GM23338 (cell line): ENCODE data around the gene RNF5. TPM values are rescaled to one million over a fixed set of nuclear protein-coding genes. Genes with fewer than 3 reads are reported as not detected.
A peak's percentile ranks its signal among the peaks of the same experiment; 100 is the strongest.

Experiments used
- ATAC-seq: fragments of 200-7000 bp; cut with Tn5 transposase; 3 replicates; pipeline ENCODE4 v1.9.1; 2020
- DNase-seq: peaks from one replicate; pipeline ENCODE4 v3.0.0-alpha.2; 2015; ENCODE audit warnings: low spot score
- H2AFZ ChIP-seq: fragments of 200-600 bp; sonication (generic); 2 replicates; pipeline ENCODE4 v1.8.0; 2016; ENCODE audit warnings: antibody characterized with exemption, mild to moderate bottlenecking, moderate library complexity
- H3F3A ChIP-seq: fragments of 200-600 bp; sonication (generic); replicated peaks from 2 replicates; pipeline ENCODE4 v1.8.0; 2017; ENCODE audit warnings: antibody characterized with exemption, mixed run types, low read depth
- H3K27ac ChIP-seq: fragments of 200-600 bp; sonication (generic); 2 replicates; pipeline ENCODE4 v1.6.1; 2016; ENCODE audit warnings: low read depth
- H3K27me3 ChIP-seq: fragments of 200-600 bp; sonication (generic); 2 replicates; pipeline ENCODE4 v1.8.0; 2016; ENCODE audit warnings: mild to moderate bottlenecking, mixed run types, moderate library complexity; ENCODE audit not compliant: insufficient read depth
- H3K36me3 ChIP-seq: fragments of 200-600 bp; sonication (generic); 2 replicates; pipeline ENCODE4 v1.8.0; 2016; ENCODE audit warnings: mild to moderate bottlenecking; ENCODE audit not compliant: insufficient read depth
- H3K4me1 ChIP-seq: fragments of 200-600 bp; sonication (generic); 2 replicates; pipeline ENCODE4 v1.8.0; 2016; ENCODE audit warnings: mild to moderate bottlenecking, moderate library complexity; ENCODE audit not compliant: insufficient read depth
- H3K4me2 ChIP-seq: fragments of 200-600 bp; sonication (generic); 2 replicates; pipeline ENCODE4 v1.7.1; 2017; ENCODE audit warnings: mixed run types
- H3K4me3 ChIP-seq: fragments of 200-600 bp; sonication (generic); 2 replicates; pipeline ENCODE4 v1.6.1; 2016; ENCODE audit warnings: mixed run types
- H3K79me2 ChIP-seq: fragments of 200-600 bp; sonication (generic); replicated peaks from 2 replicates; pipeline ENCODE4 v1.8.0; 2017; ENCODE audit warnings: mild to moderate bottlenecking; ENCODE audit not compliant: insufficient read depth
- H3K9me2 ChIP-seq: fragments of 200-600 bp; sonication (generic); 2 replicates; pipeline ENCODE4 v1.8.0; 2017; ENCODE audit not compliant: insufficient read depth
- H4K20me1 ChIP-seq: fragments of 200-600 bp; sonication (generic); replicated peaks from 2 replicates; pipeline ENCODE4 v1.8.0; 2017; ENCODE audit warnings: mild to moderate bottlenecking; ENCODE audit not compliant: insufficient read depth
- H3K27ac Mint-ChIP-seq: 2 replicates; pipeline ENCODE4 v1.8.0; 2020; ENCODE audit warnings: inconsistent platforms, mild to moderate bottlenecking, moderate library complexity, mixed read lengths
- H3K27me3 Mint-ChIP-seq: 3 replicates; pipeline ENCODE4 v1.8.0; 2022; ENCODE audit warnings: low read depth, mild to moderate bottlenecking, moderate library complexity, mixed read lengths, inconsistent platforms; ENCODE audit not compliant: insufficient read depth, poor library complexity
- H3K36me3 Mint-ChIP-seq: 3 replicates; pipeline ENCODE4 v1.8.0; 2021; ENCODE audit warnings: low read depth, mild to moderate bottlenecking, inconsistent platforms, moderate library complexity, mixed read lengths
- H3K4me1 Mint-ChIP-seq: 3 replicates; pipeline ENCODE4 v1.8.0; 2020; ENCODE audit warnings: mild to moderate bottlenecking, inconsistent platforms, mixed read lengths
- H3K4me3 Mint-ChIP-seq: 3 replicates; pipeline ENCODE4 v1.8.0; 2021; ENCODE audit warnings: moderate library complexity, mild to moderate bottlenecking, inconsistent platforms, mixed read lengths
- H3K9me3 Mint-ChIP-seq: 3 replicates; pipeline ENCODE4 v1.8.0; 2020; ENCODE audit warnings: moderate library complexity, mild to moderate bottlenecking, inconsistent platforms, mixed read lengths
- CREB1 ChIP-seq: fragments of 250-450 bp; sonication (Bioruptor Pico); IDR thresholded peaks from 2 replicates; pipeline ENCODE4 v1.5.0; 2020; ENCODE audit warnings: low read depth, mild to moderate bottlenecking, moderate library complexity
- CTCF ChIP-seq, 2 experiments: fragments of 200-600 bp in 1 of 2; sonication (generic) in 1 of 2; conservative IDR thresholded peaks; 2 replicates each; pipeline versions ENCODE4 v1.5.1 to v1.6.1; 2016 to 2017; ENCODE audit warnings: antibody characterized with exemption in 2 of 2, low read depth in 2 of 2, mild to moderate bottlenecking in 2 of 2, moderate library complexity in 1 of 2
- EZH2 ChIP-seq: fragments of 200-600 bp; sonication (generic); IDR thresholded peaks from one replicate; pipeline ENCODE4 v1.8.0; 2017; ENCODE audit warnings: antibody characterized with exemption, mild to moderate bottlenecking, low read depth; ENCODE audit not compliant: unreplicated experiment
- EZH2phosphoT487 ChIP-seq: fragments of 200-600 bp; sonication (generic); IDR thresholded peaks from one replicate; pipeline ENCODE4 v1.8.1; 2018; ENCODE audit warnings: antibody characterized with exemption; ENCODE audit not compliant: unreplicated experiment
- JUNB ChIP-seq: IDR thresholded peaks from one replicate; pipeline ENCODE4 v1.6.1; 2016; ENCODE audit warnings: antibody characterized with exemption; ENCODE audit not compliant: unreplicated experiment
- NANOG ChIP-seq: IDR thresholded peaks from 2 replicates; pipeline ENCODE4 v1.6.1; 2016; ENCODE audit warnings: antibody characterized with exemption, borderline replicate concordance
- POLR2AphosphoS5 ChIP-seq: IDR thresholded peaks from 2 replicates; pipeline ENCODE4 v1.6.1; 2016; ENCODE audit warnings: antibody characterized with exemption, low read depth
- REST ChIP-seq: IDR thresholded peaks from one replicate; pipeline ENCODE4 v1.6.1; 2018; ENCODE audit warnings: antibody characterized with exemption; ENCODE audit not compliant: unreplicated experiment
- STAT1 ChIP-seq: IDR thresholded peaks from one replicate; pipeline ENCODE4 v1.6.1; 2016; ENCODE audit warnings: antibody characterized with exemption; ENCODE audit not compliant: unreplicated experiment
- ZNF114 ChIP-seq: fragments of 250-450 bp; sonication (Bioruptor Pico); IDR thresholded peaks from 2 replicates; pipeline ENCODE4 v1.5.0; 2020; ENCODE audit warnings: mild to moderate bottlenecking, moderate library complexity
- ZNF331 ChIP-seq: fragments of 250-450 bp; sonication (Bioruptor Pico); IDR thresholded peaks from 2 replicates; pipeline ENCODE4 v1.5.0; 2020; ENCODE audit warnings: low read depth, mild to moderate bottlenecking, moderate library complexity
- polyA plus RNA-seq: library from polyadenylated mRNA; unstranded; fragments of >200 nt; fragmentation: Nextera tagmentation; extraction: Ambion mirVana; gene quantifications from 2 replicates; pipeline ENCODE4 v1.2.1, GENCODE V29; 2016
- total RNA-seq: library from RNA; depleted of rRNA; stranded (reverse); fragments of >200 nt; shearing (Covaris generic); gene quantifications from 2 replicates; pipeline ENCODE4 v1.2.3, GENCODE V29; 2014
- TF ChIP-seq, protein P1 (sequence below): fragments of 250-450 bp; sonication (Bioruptor Pico); IDR thresholded peaks from 2 replicates; pipeline ENCODE4 v1.5.0; 2020; ENCODE audit warnings: mild to moderate bottlenecking, moderate library complexity
- TF ChIP-seq, protein P2 (sequence below): IDR thresholded peaks from 2 replicates; pipeline ENCODE4 v1.6.1; 2016; ENCODE audit warnings: antibody characterized with exemption

Gene RNF5
- total and polyA plus RNA-seq, 2 experiments from 2014 or later: 119 to 164 TPM

DNA sequence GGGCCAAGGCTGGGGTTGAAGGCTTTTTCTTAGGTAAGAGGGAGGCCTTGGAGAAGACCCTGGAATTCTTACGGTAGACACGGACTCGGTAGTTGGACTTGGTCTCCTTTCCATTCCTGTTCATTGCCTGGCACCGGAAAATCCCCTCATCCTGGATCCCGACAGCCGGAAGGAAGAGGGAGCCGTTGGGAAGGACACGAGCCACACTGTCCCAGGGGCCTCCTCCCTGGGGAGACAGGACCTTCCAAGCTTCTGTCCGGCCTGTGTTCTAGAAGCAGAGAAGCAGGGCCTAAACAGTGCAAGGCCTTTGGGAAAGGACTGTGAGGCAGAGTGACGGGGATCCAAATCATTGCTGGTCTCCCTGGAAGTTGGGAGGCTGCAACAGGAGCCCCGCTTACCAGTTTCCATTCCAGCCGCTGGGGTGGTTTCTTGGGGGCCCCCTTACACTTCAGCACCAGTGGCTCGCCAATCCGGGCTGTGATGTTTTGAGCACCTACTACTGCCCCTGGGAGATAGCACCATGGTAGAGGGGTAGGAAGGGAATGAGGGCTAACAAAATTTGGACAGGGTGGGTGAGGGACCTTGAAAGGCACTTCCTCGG, 5.4 kb downstream of the RNF5 start:
- Histone ChIP-seq H3K27me3 (no peaks in the 10 kb centered on the region), H3K9me2 (no peaks in the 10 kb centered on the region), H3F3A (peaks cover 13% of the 10 kb centered on the region), H3K27ac (no peak overlapping the region), H3K36me3 (peaks cover 5% of the 10 kb centered on the region), H3K79me2 (peaks cover 13% of the 10 kb centered on the region), H4K20me1 (no peaks in the 10 kb centered on the region), H3K4me1 (peaks cover 11% of the 10 kb centered on the region), H2AFZ (no peak overlapping the region), H3K4me2 (no peak overlapping the region), H3K4me3 (no peak overlapping the region)
- Mint-ChIP-seq H3K36me3 (peaks cover 76% of the 10 kb centered on the region), H3K27me3 (peaks cover 17% of the 10 kb centered on the region), H3K4me1 (peaks cover 40% of the 10 kb centered on the region), H3K9me3 (no peaks in the 10 kb centered on the region; the same call in 2 of the 3 replicates), H3K27ac (peak overlapping the region; percentile 62; the same call in 1 of the 2 replicates), H3K4me3 (no peak overlapping the region)
- ATAC-seq (no peak), DNase-seq (no peak)
- TF ChIP-seq, protein P1, sequence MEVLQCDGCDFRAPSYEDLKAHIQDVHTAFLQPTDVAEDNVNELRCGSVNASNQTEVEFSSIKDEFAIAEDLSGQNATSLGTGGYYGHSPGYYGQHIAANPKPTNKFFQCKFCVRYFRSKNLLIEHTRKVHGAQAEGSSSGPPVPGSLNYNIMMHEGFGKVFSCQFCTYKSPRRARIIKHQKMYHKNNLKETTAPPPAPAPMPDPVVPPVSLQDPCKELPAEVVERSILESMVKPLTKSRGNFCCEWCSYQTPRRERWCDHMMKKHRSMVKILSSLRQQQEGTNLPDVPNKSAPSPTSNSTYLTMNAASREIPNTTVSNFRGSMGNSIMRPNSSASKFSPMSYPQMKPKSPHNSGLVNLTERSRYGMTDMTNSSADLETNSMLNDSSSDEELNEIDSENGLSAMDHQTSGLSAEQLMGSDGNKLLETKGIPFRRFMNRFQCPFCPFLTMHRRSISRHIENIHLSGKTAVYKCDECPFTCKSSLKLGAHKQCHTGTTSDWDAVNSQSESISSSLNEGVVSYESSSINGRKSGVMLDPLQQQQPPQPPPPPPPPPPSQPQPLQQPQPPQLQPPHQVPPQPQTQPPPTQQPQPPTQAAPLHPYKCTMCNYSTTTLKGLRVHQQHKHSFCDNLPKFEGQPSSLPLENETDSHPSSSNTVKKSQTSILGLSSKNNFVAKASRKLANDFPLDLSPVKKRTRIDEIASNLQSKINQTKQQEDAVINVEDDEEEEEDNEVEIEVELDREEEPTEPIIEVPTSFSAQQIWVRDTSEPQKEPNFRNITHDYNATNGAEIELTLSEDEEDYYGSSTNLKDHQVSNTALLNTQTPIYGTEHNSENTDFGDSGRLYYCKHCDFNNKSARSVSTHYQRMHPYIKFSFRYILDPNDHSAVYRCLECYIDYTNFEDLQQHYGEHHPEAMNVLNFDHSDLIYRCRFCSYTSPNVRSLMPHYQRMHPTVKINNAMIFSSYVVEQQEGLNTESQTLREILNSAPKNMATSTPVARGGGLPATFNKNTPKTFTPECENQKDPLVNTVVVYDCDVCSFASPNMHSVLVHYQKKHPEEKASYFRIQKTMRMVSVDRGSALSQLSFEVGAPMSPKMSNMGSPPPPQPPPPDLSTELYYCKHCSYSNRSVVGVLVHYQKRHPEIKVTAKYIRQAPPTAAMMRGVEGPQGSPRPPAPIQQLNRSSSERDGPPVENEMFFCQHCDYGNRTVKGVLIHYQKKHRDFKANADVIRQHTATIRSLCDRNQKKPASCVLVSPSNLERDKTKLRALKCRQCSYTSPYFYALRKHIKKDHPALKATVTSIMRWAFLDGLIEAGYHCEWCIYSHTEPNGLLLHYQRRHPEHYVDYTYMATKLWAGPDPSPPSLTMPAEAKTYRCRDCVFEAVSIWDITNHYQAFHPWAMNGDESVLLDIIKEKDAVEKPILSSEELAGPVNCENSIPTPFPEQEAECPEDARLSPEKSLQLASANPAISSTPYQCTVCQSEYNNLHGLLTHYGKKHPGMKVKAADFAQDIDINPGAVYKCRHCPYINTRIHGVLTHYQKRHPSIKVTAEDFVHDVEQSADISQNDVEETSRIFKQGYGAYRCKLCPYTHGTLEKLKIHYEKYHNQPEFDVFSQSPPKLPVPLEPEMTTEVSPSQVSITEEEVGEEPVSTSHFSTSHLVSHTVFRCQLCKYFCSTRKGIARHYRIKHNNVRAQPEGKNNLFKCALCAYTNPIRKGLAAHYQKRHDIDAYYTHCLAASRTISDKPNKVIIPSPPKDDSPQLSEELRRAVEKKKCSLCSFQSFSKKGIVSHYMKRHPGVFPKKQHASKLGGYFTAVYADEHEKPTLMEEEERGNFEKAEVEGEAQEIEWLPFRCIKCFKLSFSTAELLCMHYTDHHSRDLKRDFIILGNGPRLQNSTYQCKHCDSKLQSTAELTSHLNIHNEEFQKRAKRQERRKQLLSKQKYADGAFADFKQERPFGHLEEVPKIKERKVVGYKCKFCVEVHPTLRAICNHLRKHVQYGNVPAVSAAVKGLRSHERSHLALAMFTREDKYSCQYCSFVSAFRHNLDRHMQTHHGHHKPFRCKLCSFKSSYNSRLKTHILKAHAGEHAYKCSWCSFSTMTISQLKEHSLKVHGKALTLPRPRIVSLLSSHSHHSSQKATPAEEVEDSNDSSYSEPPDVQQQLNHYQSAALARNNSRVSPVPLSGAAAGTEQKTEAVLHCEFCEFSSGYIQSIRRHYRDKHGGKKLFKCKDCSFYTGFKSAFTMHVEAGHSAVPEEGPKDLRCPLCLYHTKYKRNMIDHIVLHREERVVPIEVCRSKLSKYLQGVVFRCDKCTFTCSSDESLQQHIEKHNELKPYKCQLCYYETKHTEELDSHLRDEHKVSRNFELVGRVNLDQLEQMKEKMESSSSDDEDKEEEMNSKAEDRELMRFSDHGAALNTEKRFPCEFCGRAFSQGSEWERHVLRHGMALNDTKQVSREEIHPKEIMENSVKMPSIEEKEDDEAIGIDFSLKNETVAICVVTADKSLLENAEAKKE (CRISPR knock-in tag): no peak
- TF ChIP-seq STAT1 (no peak), ZNF114 (CRISPR knock-in tag) (no peak), ZNF331 (no peak), REST (no peak), CTCF (conservative IDR thresholded peaks at IDR 0.05; ENCODE audit: low read depth in 2 of 2) (no peak), EZH2 (no peak), POLR2AphosphoS5 (no peak), EZH2phosphoT487 (no peak), CREB1 (no peak), NANOG (no peak), JUNB (no peak)
- TF ChIP-seq, protein P2, sequence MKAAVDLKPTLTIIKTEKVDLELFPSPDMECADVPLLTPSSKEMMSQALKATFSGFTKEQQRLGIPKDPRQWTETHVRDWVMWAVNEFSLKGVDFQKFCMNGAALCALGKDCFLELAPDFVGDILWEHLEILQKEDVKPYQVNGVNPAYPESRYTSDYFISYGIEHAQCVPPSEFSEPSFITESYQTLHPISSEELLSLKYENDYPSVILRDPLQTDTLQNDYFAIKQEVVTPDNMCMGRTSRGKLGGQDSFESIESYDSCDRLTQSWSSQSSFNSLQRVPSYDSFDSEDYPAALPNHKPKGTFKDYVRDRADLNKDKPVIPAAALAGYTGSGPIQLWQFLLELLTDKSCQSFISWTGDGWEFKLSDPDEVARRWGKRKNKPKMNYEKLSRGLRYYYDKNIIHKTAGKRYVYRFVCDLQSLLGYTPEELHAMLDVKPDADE: no peak
